Uterus (tissue), 2 donors: ENCODE data around the gene SHROOM3.

Experiments
- POLR2A ChIP-seq, 2 donors: fragments of 450-650 bp; IDR thresholded peaks; one replicate each; pipeline ENCODE4 v1.6.1; 2016; ENCODE audit warnings: antibody characterized with exemption in 2 of 2, mild to moderate bottlenecking in 1 of 2, moderate library complexity in 1 of 2
- TF ChIP-seq, protein P1 (sequence below), 4 experiments: fragments of 200-600 bp in 2 of 4; fragments of 450-650 bp in 2 of 4; sonication (generic) in 2 of 4; IDR thresholded peaks; one replicate each; pipeline ENCODE4 v1.5.1; 2016 to 2019; ENCODE audit warnings: antibody characterized with exemption in 4 of 4, mild to moderate bottlenecking in 2 of 4, moderate library complexity in 1 of 4

DNA sequence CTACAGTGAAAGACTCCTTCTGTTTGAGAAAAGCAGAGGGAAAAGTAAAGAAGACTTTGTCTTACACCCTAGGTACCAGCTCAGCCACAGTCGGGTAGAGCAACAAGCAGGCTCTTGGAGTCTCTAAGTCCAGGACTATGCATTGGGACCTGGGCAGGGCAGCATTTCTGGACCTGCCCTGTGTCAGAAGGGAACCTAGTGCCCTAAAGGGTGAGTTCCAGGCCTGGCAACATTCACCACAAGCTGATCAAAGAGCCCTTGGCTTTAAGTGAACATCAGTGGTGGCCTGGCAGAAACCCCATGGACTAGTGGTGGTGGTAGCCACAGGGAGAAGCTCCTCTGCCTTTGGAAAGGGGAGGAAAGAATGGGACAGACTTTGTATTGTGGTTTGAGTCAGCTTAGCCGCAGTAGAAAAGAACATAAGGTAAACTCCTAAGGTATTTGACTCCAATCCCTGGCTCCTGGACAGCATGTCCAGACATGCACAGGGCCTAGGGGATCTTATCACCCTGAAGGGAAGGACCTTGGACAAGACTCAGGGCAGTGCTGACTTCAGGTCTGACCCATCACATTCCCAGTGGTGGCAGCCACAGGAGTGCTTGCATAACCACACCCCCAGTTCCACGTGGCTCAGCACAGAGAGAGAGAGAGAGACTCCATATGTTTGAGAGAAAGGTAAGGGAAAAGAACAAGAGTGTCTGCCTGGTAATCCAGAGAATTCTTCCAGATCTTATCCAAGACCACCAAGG is 46.7 kb upstream of the SHROOM3 start:
- TF ChIP-seq, protein P1, sequence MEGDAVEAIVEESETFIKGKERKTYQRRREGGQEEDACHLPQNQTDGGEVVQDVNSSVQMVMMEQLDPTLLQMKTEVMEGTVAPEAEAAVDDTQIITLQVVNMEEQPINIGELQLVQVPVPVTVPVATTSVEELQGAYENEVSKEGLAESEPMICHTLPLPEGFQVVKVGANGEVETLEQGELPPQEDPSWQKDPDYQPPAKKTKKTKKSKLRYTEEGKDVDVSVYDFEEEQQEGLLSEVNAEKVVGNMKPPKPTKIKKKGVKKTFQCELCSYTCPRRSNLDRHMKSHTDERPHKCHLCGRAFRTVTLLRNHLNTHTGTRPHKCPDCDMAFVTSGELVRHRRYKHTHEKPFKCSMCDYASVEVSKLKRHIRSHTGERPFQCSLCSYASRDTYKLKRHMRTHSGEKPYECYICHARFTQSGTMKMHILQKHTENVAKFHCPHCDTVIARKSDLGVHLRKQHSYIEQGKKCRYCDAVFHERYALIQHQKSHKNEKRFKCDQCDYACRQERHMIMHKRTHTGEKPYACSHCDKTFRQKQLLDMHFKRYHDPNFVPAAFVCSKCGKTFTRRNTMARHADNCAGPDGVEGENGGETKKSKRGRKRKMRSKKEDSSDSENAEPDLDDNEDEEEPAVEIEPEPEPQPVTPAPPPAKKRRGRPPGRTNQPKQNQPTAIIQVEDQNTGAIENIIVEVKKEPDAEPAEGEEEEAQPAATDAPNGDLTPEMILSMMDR (IDR thresholded peaks at IDR 0.05) = no peak
- no peak for TF ChIP-seq POLR2A (IDR thresholded peaks at IDR 0.05)
